MCF 10A (cell line): ENCODE results near the gene ELN. TPM values are rescaled to one million over a fixed set of nuclear protein-coding genes. Genes with fewer than 3 reads are reported as not detected.

Experiments used
- BruUV-seq: library from RNA; stranded (reverse); fragments of 400-500 nt; replicated peaks from 2 replicates; lab custom pipeline; 2021; lab: Mats Ljungman, UMichigan
- CTCF ChIA-PET: fragments of 300-600 bp; sonication (Branson Sonifier 250); formaldehyde crosslinking; extraction: SDS; loops from one replicate; lab custom pipeline; 2021; ENCODE audit warnings: antibody characterized with exemption, inconsistent platforms; lab: Yijun Ruan, JAX
- POLR2A ChIA-PET: fragments of 300-600, 350-650 bp; sonication (Branson Sonifier 250); formaldehyde crosslinking; extraction: SDS; loops from one replicate; lab custom pipeline; 2020; ENCODE audit warnings: antibody characterized with exemption, inconsistent platforms; lab: Yijun Ruan, JAX
- DNase-seq: peaks from one replicate; pipeline ENCODE4 v3.0.0-alpha.2; 2018; ENCODE audit not compliant: unreplicated experiment
- H3K27ac Mint-ChIP-seq: one replicate; pipeline ENCODE4 v1.8.0; 2022; ENCODE audit warnings: mild to moderate bottlenecking, low read depth, mixed read lengths; ENCODE audit not compliant: unreplicated experiment
- H3K27me3 Mint-ChIP-seq: one replicate; pipeline ENCODE4 v1.8.0; 2022; ENCODE audit warnings: mixed read lengths; ENCODE audit not compliant: insufficient read depth, unreplicated experiment
- H3K36me3 Mint-ChIP-seq: one replicate; pipeline ENCODE4 v1.8.0; 2022; ENCODE audit warnings: mild to moderate bottlenecking, moderate library complexity, mixed read lengths; ENCODE audit not compliant: insufficient read depth, unreplicated experiment
- H3K4me1 Mint-ChIP-seq: one replicate; pipeline ENCODE4 v1.8.0; 2022; ENCODE audit warnings: mixed read lengths; ENCODE audit not compliant: insufficient read depth, unreplicated experiment
- H3K4me3 Mint-ChIP-seq: one replicate; pipeline ENCODE4 v1.8.0; 2022; ENCODE audit warnings: mild to moderate bottlenecking, moderate library complexity, mixed read lengths; ENCODE audit not compliant: unreplicated experiment
- H3K9me3 Mint-ChIP-seq: one replicate; pipeline ENCODE4 v1.8.0; 2022; ENCODE audit warnings: mixed read lengths; ENCODE audit not compliant: unreplicated experiment
- CTCF ChIP-seq: fragments of 200-600 bp; IDR thresholded peaks from one replicate; pipeline ENCODE4 v1.8.0; 2022; ENCODE audit warnings: antibody characterized with exemption, mild to moderate bottlenecking; ENCODE audit not compliant: unreplicated experiment
- intact Hi-C: fragments of 100-400 bp; cut with micrococcal nuclease; formaldehyde crosslinking; loops from 2 replicates; pipeline ENCODE4 v1.14.1; 2022
- total RNA-seq: library from RNA; stranded (reverse); gene quantifications from 2 replicates; pipeline ENCODE4 v1.2.3, GENCODE V29; 2022

Gene ELN
- total RNA-seq, 1 experiment from 2014 or later: not detected

GRCh38 chr7:74019149-74019548, 8.8 kb upstream of the ELN start:
- Mint-ChIP-seq H3K27me3 (no peaks in the 10 kb centered on the region), H3K4me1 (no peaks in the 10 kb centered on the region), H3K36me3 (no peaks in the 10 kb centered on the region), H3K9me3 (no peaks in the 10 kb centered on the region), H3K27ac (no peak overlapping the region), H3K4me3 (no peak overlapping the region)
- no peak for TF ChIP-seq CTCF
- ChIA-PET POLR2A (no interaction called here), CTCF (interaction anchor here (0.7 to 1.0 kb wide), 2 partner anchors 8 to 46 kb away, joined by 3 to 5 read pairs; no protein-coding TSS in a partner anchor)
- no TSS peak for BruUV-seq
- intact Hi-C loops: no loop called here
- DNase-seq: no peak

DNA sequence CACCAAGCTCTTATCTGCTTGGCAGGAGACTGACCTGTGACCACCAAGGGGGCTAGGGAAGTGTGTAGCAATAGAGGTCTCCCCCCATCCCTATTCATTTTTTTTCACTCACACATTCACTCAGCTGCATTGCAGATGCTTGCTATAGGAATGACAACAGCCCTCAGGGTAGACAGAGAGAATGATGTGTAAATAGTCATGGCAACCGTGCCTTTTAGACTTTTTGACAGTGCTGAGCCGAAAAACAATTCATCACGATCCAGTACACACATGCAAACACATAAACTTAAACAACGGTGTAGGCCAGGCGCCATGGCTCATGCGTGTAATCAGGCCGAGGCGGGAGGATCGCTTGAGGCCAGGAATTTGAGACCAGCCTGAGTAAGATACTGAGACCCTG, 7.6 kb upstream of the ELN start:
- no peak for DNase-seq
- H3K4me3 Mint-ChIP-seq: no peak overlapping the region
- no TSS peak for BruUV-seq
- H3K4me1 Mint-ChIP-seq: no peaks in the 10 kb centered on the region
- no peaks in the 10 kb centered on the region for H3K36me3 Mint-ChIP-seq
- ChIA-PET POLR2A (interaction anchor here (0.5 to 0.6 kb wide), 2 partner anchors 135 to 220 kb away, joined by 3 to 4 read pairs; no protein-coding TSS in a partner anchor), CTCF (no interaction called here)
- no peaks in the 10 kb centered on the region for H3K9me3 Mint-ChIP-seq
- intact Hi-C loops: no loop called here
- no peak overlapping the region for H3K27ac Mint-ChIP-seq
- no peak for TF ChIP-seq CTCF
- H3K27me3 Mint-ChIP-seq: no peaks in the 10 kb centered on the region

DNA sequence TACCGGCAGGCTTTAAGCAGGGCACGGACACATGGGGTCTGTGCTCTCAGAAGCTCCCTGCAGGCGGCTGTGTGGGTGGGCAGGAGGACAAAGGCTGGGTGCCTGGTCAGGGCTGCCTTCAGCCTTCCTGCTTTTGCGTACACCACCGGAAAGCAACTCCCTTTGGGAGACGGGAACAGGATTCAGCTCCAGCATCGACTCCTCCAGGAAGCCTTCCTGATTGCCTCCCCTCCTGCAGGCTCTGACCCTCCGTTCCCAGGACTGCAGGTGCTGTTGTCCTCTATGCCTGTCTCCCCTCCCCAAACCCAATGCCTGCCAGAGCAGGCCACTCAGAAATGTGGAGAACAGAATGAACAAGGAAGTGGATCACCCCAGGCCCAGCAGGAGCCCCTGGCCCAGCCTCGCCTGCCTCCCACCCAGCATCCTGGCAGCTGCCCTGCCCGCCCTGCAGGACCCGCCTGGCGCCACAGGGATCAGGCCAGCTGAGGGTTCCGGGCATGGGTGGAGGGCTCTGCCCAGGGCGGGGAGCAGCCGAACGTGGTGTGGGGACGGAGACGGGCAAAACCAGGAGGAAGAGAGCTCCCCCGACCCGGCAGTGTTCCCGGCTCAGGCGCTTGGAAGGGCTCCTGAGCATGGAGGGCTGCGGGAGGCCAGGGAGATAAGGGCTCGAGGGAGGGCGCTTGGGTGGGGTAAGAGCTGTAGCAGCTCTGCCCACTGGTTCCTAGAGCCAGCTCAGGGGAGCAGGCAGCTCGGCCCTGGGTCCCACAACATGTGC, 6.2 kb upstream of the ELN start:
- H3K36me3 Mint-ChIP-seq: no peaks in the 10 kb centered on the region
- no peaks in the 10 kb centered on the region for H3K9me3 Mint-ChIP-seq
- no TSS peak for BruUV-seq
- intact Hi-C loops: no loop called here
- H3K27me3 Mint-ChIP-seq: peaks cover 13% of the 10 kb centered on the region
- no peak for TF ChIP-seq CTCF
- H3K27ac Mint-ChIP-seq: no peak overlapping the region
- ChIA-PET POLR2A (no interaction called here), CTCF (interaction anchor here (0.6 to 0.8 kb wide), 2 partner anchors 43 to 380 kb away, joined by 3 read pairs; no protein-coding TSS in a partner anchor)
- DNase-seq: no peak
- no peak overlapping the region for H3K4me3 Mint-ChIP-seq
- H3K4me1 Mint-ChIP-seq: peaks cover 5% of the 10 kb centered on the region

- peaks cover 17% of the 10 kb centered on the region for H3K27me3 Mint-ChIP-seq
- H3K4me1 Mint-ChIP-seq: peaks cover 5% of the 10 kb centered on the region
- DNase-seq: no peak
- no peaks in the 10 kb centered on the region for H3K9me3 Mint-ChIP-seq
- no peak overlapping the region for H3K4me3 Mint-ChIP-seq
- CTCF ChIA-PET: interaction anchor here (0.7 to 0.8 kb wide), 2 partner anchors 15 to 42 kb away, joined by 3 read pairs; no protein-coding TSS in a partner anchor
- BruUV-seq: no TSS peak
- no peaks in the 10 kb centered on the region for H3K36me3 Mint-ChIP-seq
- POLR2A ChIA-PET: no interaction called here
- TF ChIP-seq CTCF: no peak
- no peak overlapping the region for H3K27ac Mint-ChIP-seq
- intact Hi-C loops: no loop called here
Observed at GRCh38 chr7:74022507-74022906, 5.5 kb upstream of the ELN start.
